ENCODE results near the gene GJB4. TPM values are rescaled to one million over a fixed set of nuclear protein-coding genes. Genes with fewer than 3 reads are reported as not detected.
"Not testable (repeated sequence)": the region's sequence is repeated elsewhere in the genome, so short reads cannot be mapped to it uniquely, and the experiment has no call there.

Gene GJB4
- total RNA-seq: 0.69 TPM
- 0.99 TPM for polyA plus RNA-seq

DNA sequence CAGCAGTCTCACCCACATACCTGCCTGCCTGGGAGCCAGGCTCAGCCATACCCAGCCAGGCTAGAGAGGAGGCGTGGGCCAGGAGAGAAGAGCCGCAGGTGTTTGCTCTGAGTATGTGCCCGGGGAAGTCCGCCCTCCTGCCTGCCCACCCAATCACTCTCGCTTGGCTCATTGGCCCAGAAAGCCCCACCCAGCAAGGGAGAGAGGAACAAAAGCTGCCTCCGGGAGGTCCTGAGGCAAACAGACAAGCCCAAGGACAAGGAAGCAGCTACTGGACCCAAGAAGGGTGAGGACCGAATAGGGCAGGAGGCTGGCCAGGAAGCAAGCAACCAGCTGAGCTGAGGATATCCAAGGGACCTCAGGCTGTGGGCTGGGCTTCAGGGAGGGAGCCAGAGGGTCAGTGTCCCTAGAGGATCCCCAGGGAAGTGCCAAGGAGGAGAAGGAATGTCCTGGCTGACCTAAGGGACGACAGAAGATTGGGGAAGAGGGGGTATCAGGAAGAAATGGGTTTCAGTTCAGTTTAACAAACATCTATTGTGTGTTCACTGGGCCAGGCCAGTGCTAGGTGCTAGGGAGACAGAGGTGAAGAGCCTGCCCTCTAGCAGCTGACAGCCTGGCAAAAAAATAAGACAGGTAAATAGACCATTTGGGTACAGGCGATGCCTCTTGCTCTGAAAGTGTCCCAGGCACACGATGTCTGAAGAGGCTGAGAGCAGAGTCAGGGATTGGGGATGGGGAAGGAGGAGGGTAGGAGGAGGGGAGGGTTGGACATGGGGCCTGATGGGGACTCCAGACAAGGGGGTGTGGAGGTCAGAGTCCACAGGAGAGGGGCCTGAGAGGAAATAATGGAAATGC lies at the start of gene GJB4:
Gene GJB4, plus strand, starts transcription at position 238 of the 855 bp plus-strand sequence. CDS start 1,515 bp downstream, outside the sequence.
- no peak for DNase-seq (ENCODE audit: extremely low spot score)
- Histone ChIP-seq H3K27ac (ENCODE audit: low read depth) (no peak within 1 kb of the TSS), H3K36me3 (ENCODE audit: insufficient read depth) (no peaks in the 10 kb centered on the region), H3K4me3 (ENCODE audit: low read depth, low read length) (no peak within 1 kb of the TSS), H3K4me1 (ENCODE audit: insufficient read depth) (no peaks in the 10 kb centered on the region)
- WGBS: 53% methylated on average over 10 of the region's 10 CpGs

- no peak overlapping the region for H3K27ac ChIP-seq (ENCODE audit: low read depth)
- no peaks in the 10 kb centered on the region for H3K4me1 ChIP-seq (ENCODE audit: insufficient read depth)
- no peak for DNase-seq (ENCODE audit: extremely low spot score)
- no peak overlapping the region for H3K4me3 ChIP-seq (ENCODE audit: low read depth, low read length)
- H3K36me3 ChIP-seq (ENCODE audit: insufficient read depth): no peaks in the 10 kb centered on the region
These were observed 48.7 kb upstream of the GJB4 start for GRCh38 chr1:34710812-34711211.

DNA sequence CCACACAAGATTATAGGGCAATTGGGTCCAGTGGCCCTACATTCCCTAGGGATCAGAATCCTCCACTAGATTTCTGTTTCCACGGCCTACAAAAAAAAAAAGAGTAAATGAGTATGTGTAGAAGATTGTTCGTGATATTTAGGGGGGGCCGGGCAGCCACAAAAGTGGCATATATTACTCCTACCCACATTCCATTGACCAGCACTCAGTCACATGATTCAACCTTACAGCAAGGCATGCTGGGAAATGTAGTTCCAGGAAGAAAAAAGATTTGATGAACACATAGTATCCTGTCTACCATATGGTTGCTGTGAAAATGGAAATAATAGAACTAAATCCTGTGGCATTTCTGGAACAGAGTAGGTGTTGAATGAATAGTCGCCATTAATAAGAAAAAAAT lies 48.1 kb upstream of the GJB4 start:
- no peaks in the 10 kb centered on the region for H3K4me1 ChIP-seq (ENCODE audit: insufficient read depth)
- H3K4me3 ChIP-seq (ENCODE audit: low read depth, low read length): no peak overlapping the region
- DNase-seq (ENCODE audit: extremely low spot score): no peak
- no peak overlapping the region for H3K27ac ChIP-seq (ENCODE audit: low read depth)
- 69% methylated on average over 4 of the region's 4 CpGs for WGBS
- no peaks in the 10 kb centered on the region for H3K36me3 ChIP-seq (ENCODE audit: insufficient read depth)

GRCh38 chr1:34712007-34712688 lies 47.4 kb upstream of the GJB4 start:
- no peak for DNase-seq (ENCODE audit: extremely low spot score)
- Histone ChIP-seq H3K4me1 (ENCODE audit: insufficient read depth) (no peaks in the 10 kb centered on the region), H3K4me3 (ENCODE audit: low read depth, low read length) (no peak overlapping the region), H3K27ac (ENCODE audit: low read depth) (no peak overlapping the region), H3K36me3 (ENCODE audit: insufficient read depth) (no peaks in the 10 kb centered on the region)
- WGBS: 42% methylated on average over 7 of the region's 7 CpGs

GRCh38 chr1:34713443-34713842 lies 46.1 kb upstream of the GJB4 start:
- no peak overlapping the region for H3K27ac ChIP-seq (ENCODE audit: low read depth)
- WGBS: 61% methylated on average over 6 of the region's 6 CpGs
- H3K4me3 ChIP-seq (ENCODE audit: low read depth, low read length): no peak overlapping the region
- H3K4me1 ChIP-seq (ENCODE audit: insufficient read depth): no peaks in the 10 kb centered on the region
- H3K36me3 ChIP-seq (ENCODE audit: insufficient read depth): no peaks in the 10 kb centered on the region
- no peak for DNase-seq (ENCODE audit: extremely low spot score)

GRCh38 chr1:34714386-34714785 lies 45.2 kb upstream of the GJB4 start:
- Histone ChIP-seq H3K36me3 (ENCODE audit: insufficient read depth) (no peaks in the 10 kb centered on the region), H3K27ac (ENCODE audit: low read depth) (no peak overlapping the region), H3K4me1 (ENCODE audit: insufficient read depth) (no peaks in the 10 kb centered on the region), H3K4me3 (ENCODE audit: low read depth, low read length) (no peak overlapping the region)
- no peak for DNase-seq (ENCODE audit: extremely low spot score)
- 27% methylated on average over 3 of the region's 3 CpGs for WGBS

- 81% methylated on average over 3 of the region's 3 CpGs for WGBS
These were observed 44.4 kb upstream of the GJB4 start for GRCh38 chr1:34715139-34715538.

GRCh38 chr1:34721241-34721640 lies 38.3 kb upstream of the GJB4 start:
- Histone ChIP-seq H3K4me3 (ENCODE audit: low read depth, low read length) (no peak overlapping the region), H3K27ac (ENCODE audit: low read depth) (no peak overlapping the region), H3K4me1 (ENCODE audit: insufficient read depth) (no peaks in the 10 kb centered on the region), H3K36me3 (ENCODE audit: insufficient read depth) (no peaks in the 10 kb centered on the region)
- WGBS: 67% methylated on average over 4 of the region's 4 CpGs
- DNase-seq (ENCODE audit: extremely low spot score): no peak

More at GRCh38 chr1:34715139-34715538, 44.4 kb upstream of the GJB4 start:
- Histone ChIP-seq H3K27ac (ENCODE audit: low read depth) (no peak overlapping the region), H3K36me3 (ENCODE audit: insufficient read depth) (no peaks in the 10 kb centered on the region), H3K4me1 (ENCODE audit: insufficient read depth) (no peaks in the 10 kb centered on the region), H3K4me3 (ENCODE audit: low read depth, low read length) (no peak overlapping the region)
- DNase-seq (ENCODE audit: extremely low spot score): no peak

DNA sequence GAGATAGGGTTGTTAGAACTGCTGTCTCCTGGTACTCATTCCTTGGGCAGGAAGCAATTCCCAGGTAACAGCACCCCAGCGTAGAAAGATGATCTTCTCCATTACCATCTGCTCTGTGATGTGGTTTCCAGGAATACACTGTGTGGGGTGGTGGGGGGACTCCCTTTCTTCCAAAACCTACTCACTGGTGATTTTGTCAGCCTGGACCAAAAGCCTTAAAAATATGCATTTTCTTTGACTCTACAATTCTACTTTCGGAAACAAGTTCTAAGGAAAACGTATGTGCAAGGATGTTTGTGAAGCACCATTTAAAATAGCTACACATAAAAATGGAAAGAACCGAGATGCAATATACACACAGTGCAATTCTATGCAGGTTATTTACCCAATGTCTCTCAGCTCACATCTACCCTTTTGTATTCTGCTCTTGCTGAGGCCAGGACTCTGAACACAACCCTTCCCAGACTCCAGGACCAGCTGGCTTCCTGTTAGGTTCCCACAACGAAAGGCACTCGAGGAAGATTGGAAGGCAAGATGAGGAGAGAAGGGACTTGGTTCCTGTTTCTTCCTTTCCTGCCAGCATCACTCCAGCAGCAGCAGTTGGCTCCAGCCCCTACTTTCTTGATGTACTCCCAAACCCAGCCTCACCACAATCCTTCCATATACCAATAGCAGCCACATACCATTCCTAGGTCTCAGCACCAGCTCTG lies 37.7 kb upstream of the GJB4 start:
- no peaks in the 10 kb centered on the region for H3K36me3 ChIP-seq (ENCODE audit: insufficient read depth)
- H3K4me1 ChIP-seq (ENCODE audit: insufficient read depth): no peaks in the 10 kb centered on the region
- DNase-seq (ENCODE audit: extremely low spot score): no peak
- no peak overlapping the region for H3K27ac ChIP-seq (ENCODE audit: low read depth)
- 70% methylated on average over 6 of the region's 6 CpGs for WGBS
- H3K4me3 ChIP-seq (ENCODE audit: low read depth, low read length): no peak overlapping the region

DNA sequence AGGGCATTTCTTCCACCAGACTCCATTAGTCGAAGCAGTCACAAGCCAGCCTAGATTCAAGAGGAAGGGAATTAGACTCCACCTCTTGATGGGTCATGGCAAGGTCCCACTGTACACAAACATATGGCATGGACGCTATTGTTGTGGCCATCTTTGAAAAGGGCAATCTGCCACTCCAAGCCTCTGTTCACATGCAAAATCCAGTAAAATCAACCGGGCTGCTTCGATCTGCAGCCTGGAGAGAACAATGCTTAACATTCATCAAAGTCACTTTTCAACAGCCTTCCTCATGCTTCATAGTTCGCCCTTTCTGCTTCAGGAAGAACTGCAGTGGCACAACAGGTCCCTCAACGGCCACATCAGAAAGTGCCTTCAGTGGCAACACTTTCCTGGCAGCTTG lies 32.7 kb upstream of the GJB4 start:
- H3K36me3 ChIP-seq (ENCODE audit: insufficient read depth): no peaks in the 10 kb centered on the region
- H3K4me3 ChIP-seq (ENCODE audit: low read depth, low read length): no peak overlapping the region
- H3K4me1 ChIP-seq (ENCODE audit: insufficient read depth): no peaks in the 10 kb centered on the region
- 75% methylated on average over 6 of the region's 6 CpGs for WGBS
- no peak overlapping the region for H3K27ac ChIP-seq (ENCODE audit: low read depth)
- no peak for DNase-seq (ENCODE audit: extremely low spot score)

GRCh38 chr1:34730485-34730884 lies 29.1 kb upstream of the GJB4 start:
- Histone ChIP-seq H3K27ac (ENCODE audit: low read depth) (no peak overlapping the region), H3K4me3 (ENCODE audit: low read depth, low read length) (no peak overlapping the region), H3K36me3 (ENCODE audit: insufficient read depth) (no peaks in the 10 kb centered on the region), H3K4me1 (ENCODE audit: insufficient read depth) (no peaks in the 10 kb centered on the region)
- 73% methylated on average over 5 of the region's 5 CpGs for whole genome bisulfite sequencing
- DNase-seq (ENCODE audit: extremely low spot score): no peak

- H3K4me1 ChIP-seq (ENCODE audit: insufficient read depth); H3K27ac ChIP-seq (ENCODE audit: low read depth); DNase-seq (ENCODE audit: extremely low spot score); H3K4me3 ChIP-seq (ENCODE audit: low read depth, low read length); H3K36me3 ChIP-seq (ENCODE audit: insufficient read depth): not testable (repeated sequence)
- WGBS: 56% methylated on average over 7 of the region's 7 CpGs
These were observed 26.7 kb upstream of the GJB4 start for GRCh38 chr1:34732831-34733230.

GRCh38 chr1:34736692-34737091 lies 22.8 kb upstream of the GJB4 start:
- 83% methylated on average over 10 of the region's 10 CpGs for WGBS
- Histone ChIP-seq H3K4me3 (ENCODE audit: low read depth, low read length) (no peak overlapping the region), H3K4me1 (ENCODE audit: insufficient read depth) (no peaks in the 10 kb centered on the region), H3K27ac (ENCODE audit: low read depth) (no peak overlapping the region), H3K36me3 (ENCODE audit: insufficient read depth) (no peaks in the 10 kb centered on the region)
- DNase-seq (ENCODE audit: extremely low spot score): no peak

- H3K27ac ChIP-seq (ENCODE audit: low read depth); H3K36me3 ChIP-seq (ENCODE audit: insufficient read depth); DNase-seq (ENCODE audit: extremely low spot score); H3K4me3 ChIP-seq (ENCODE audit: low read depth, low read length); H3K4me1 ChIP-seq (ENCODE audit: insufficient read depth): not testable (repeated sequence)
- 88% methylated on average over 12 of the region's 12 CpGs for WGBS
These were observed 22.3 kb upstream of the GJB4 start for GRCh38 chr1:34737236-34737635.
